ENCODE measurements around the gene PTPRR. TPM values are rescaled to one million over a fixed set of nuclear protein-coding genes. Genes with fewer than 3 reads are reported as not detected.

PTPRR gene
- total and polyA plus RNA-seq, 2 donors (not counting 1 experiment from before 2014, with no cell fraction given) = not detected

DNA sequence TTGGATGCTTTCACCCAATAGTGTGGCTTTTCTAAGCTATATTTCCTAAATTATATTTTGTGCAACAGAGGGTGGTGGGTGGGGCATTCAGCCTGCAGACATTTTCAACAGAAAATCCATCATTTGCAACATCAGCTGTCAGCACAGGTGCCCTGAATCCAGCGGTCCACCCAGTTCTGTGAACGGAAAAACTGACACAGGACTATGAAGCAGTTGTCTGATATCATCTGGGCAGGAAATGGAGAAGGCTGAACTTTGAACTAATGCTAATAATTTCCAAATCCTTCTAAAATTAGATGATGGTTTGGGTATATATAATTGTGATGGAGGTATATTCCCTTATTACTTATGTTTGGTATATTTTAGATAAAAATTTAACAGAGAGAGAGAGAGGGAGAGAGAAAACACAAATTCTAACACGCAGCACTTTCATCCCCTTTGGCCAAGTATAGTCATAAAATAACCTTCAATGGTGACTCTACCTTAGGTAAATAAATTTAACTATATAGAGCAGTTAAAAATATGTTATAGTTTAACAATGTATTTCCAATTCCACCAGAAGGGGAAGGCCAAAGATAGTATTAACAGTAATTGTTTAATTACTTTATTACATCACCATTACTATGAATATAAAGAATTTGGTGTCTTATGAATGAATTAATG, 225.0 kb downstream of the PTPRR start:
- Mint-ChIP-seq H3K27me3 (peaks cover 4% of the 10 kb centered on the region), H3K4me1 (no peaks in the 10 kb centered on the region), H3K9me3 (ENCODE audit: insufficient read depth) (no peaks in the 10 kb centered on the region), H3K27ac (no peak overlapping the region), H3K4me3 (no peak overlapping the region)
- intact Hi-C loops (cut with micrococcal nuclease) = no loop called here
- Histone ChIP-seq H3K27me3 (replicated peaks in 1 of 4; ENCODE audit: control extremely low read depth in 1 of 4, control insufficient read depth in 3 of 4, insufficient read depth in 4 of 4, low read length in 3 of 4) (no peaks in the 10 kb centered on the region), H4K20me1 (ENCODE audit: control insufficient read depth, insufficient read depth, low read length, poor library complexity, severe bottlenecking) (no peaks in the 10 kb centered on the region), H3K4me3 (ENCODE audit: control extremely low read depth in 1 of 5, extremely low read depth in 1 of 5, insufficient read depth in 1 of 5, low read depth in 2 of 5, low read length in 4 of 5) (no peak overlapping the region), H2AFZ (ENCODE audit: insufficient read depth, low read depth, low read length, poor library complexity, severe bottlenecking) (no peak overlapping the region), H3K79me2 (ENCODE audit: control insufficient read depth, insufficient read depth, low read length) (no peaks in the 10 kb centered on the region), H3K4me1 (ENCODE audit: control insufficient read depth in 2 of 2, insufficient read depth in 2 of 2, low read length in 2 of 2) (no peaks in the 10 kb centered on the region), H3K27ac (ENCODE audit: low read length in 2 of 2) (no peak overlapping the region), H3K9me3 (ENCODE audit: control extremely low read depth in 1 of 3, control insufficient read depth in 2 of 3, insufficient read depth in 1 of 3, low read length in 2 of 3) (no peaks in the 10 kb centered on the region), H3K9ac (ENCODE audit: low read length) (no peak overlapping the region), H3K4me2 (replicated peaks; ENCODE audit: low read depth, low read length, poor library complexity, severe bottlenecking) (no peak overlapping the region), H3K36me3 (replicated peaks in 1 of 2; ENCODE audit: control extremely low read depth in 1 of 2, control insufficient read depth in 1 of 2, extremely low read depth in 1 of 2, insufficient read depth in 2 of 2, low read length in 1 of 2) (no peaks in the 10 kb centered on the region)
- ATAC-seq (ENCODE audit: low read depth) (no peak), DNase-seq (no peak)
- 83% methylated on average over 2 of the region's 3 CpGs for WGBS (ENCODE audit: insufficient coverage)
- ChIA-PET POLR2A (no interaction called here), CTCF (no interaction called here)
- TF ChIP-seq CTCF (IDR thresholded peaks at IDR 0.05) (no peak), EZH2 (IDR thresholded peaks at IDR 0.05; ENCODE audit: borderline replicate concordance, insufficient read depth, low read depth, low read length, poor library complexity, severe bottlenecking) (no peak)

- no peaks in the 10 kb centered on the region for H3K9me3 ChIP-seq (ENCODE audit: control extremely low read depth in 1 of 3, control insufficient read depth in 2 of 3, insufficient read depth in 1 of 3, low read length in 2 of 3)
- DNase-seq (no peak), ATAC-seq (ENCODE audit: low read depth) (no peak)
- no peaks in the 10 kb centered on the region for H3K27me3 Mint-ChIP-seq
- no peak overlapping the region for H3K27ac Mint-ChIP-seq
- H3K27ac ChIP-seq (ENCODE audit: low read length in 2 of 2) = no peak overlapping the region
- no peaks in the 10 kb centered on the region for H3K4me1 ChIP-seq (ENCODE audit: control insufficient read depth in 2 of 2, insufficient read depth in 2 of 2, low read length in 2 of 2)
- H3K9me3 Mint-ChIP-seq (ENCODE audit: insufficient read depth) = no peaks in the 10 kb centered on the region
- no peaks in the 10 kb centered on the region for H3K79me2 ChIP-seq (ENCODE audit: control insufficient read depth, insufficient read depth, low read length)
- TF ChIP-seq CTCF (IDR thresholded peaks at IDR 0.05) (no peak), EZH2 (IDR thresholded peaks at IDR 0.05; ENCODE audit: borderline replicate concordance, insufficient read depth, low read depth, low read length, poor library complexity, severe bottlenecking) (no peak)
- no peaks in the 10 kb centered on the region for H3K27me3 ChIP-seq (replicated peaks in 1 of 4; ENCODE audit: control extremely low read depth in 1 of 4, control insufficient read depth in 3 of 4, insufficient read depth in 4 of 4, low read length in 3 of 4)
- no peak overlapping the region for H3K4me3 ChIP-seq (ENCODE audit: control extremely low read depth in 1 of 5, extremely low read depth in 1 of 5, insufficient read depth in 1 of 5, low read depth in 2 of 5, low read length in 4 of 5)
- intact Hi-C loops (cut with micrococcal nuclease) = no loop called here
- no peak overlapping the region for H3K4me2 ChIP-seq (replicated peaks; ENCODE audit: low read depth, low read length, poor library complexity, severe bottlenecking)
- no peak overlapping the region for H3K9ac ChIP-seq (ENCODE audit: low read length)
- CTCF ChIA-PET = no interaction called here
- no peaks in the 10 kb centered on the region for H3K4me1 Mint-ChIP-seq
- H3K4me3 Mint-ChIP-seq = no peak overlapping the region
- H3K36me3 ChIP-seq (replicated peaks in 1 of 2; ENCODE audit: control extremely low read depth in 1 of 2, control insufficient read depth in 1 of 2, extremely low read depth in 1 of 2, insufficient read depth in 2 of 2, low read length in 1 of 2) = no peaks in the 10 kb centered on the region
- no peak overlapping the region for H2AFZ ChIP-seq (ENCODE audit: insufficient read depth, low read depth, low read length, poor library complexity, severe bottlenecking)
- no peaks in the 10 kb centered on the region for H4K20me1 ChIP-seq (ENCODE audit: control insufficient read depth, insufficient read depth, low read length, poor library complexity, severe bottlenecking)
- POLR2A ChIA-PET = no interaction called here
These were observed 227.8 kb downstream of the PTPRR start for GRCh38 chr12:70692681-70693288.

Measured in B cell (primary cell).